Measurements from ENCODE around the gene FAM90A1.
"Not testable (repeated sequence)": the region's sequence is repeated elsewhere in the genome, so short reads cannot be mapped to it uniquely, and the experiment has no call there.

- TF ChIP-seq, protein P1, sequence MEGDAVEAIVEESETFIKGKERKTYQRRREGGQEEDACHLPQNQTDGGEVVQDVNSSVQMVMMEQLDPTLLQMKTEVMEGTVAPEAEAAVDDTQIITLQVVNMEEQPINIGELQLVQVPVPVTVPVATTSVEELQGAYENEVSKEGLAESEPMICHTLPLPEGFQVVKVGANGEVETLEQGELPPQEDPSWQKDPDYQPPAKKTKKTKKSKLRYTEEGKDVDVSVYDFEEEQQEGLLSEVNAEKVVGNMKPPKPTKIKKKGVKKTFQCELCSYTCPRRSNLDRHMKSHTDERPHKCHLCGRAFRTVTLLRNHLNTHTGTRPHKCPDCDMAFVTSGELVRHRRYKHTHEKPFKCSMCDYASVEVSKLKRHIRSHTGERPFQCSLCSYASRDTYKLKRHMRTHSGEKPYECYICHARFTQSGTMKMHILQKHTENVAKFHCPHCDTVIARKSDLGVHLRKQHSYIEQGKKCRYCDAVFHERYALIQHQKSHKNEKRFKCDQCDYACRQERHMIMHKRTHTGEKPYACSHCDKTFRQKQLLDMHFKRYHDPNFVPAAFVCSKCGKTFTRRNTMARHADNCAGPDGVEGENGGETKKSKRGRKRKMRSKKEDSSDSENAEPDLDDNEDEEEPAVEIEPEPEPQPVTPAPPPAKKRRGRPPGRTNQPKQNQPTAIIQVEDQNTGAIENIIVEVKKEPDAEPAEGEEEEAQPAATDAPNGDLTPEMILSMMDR (IDR thresholded peaks at IDR 0.05): not testable (repeated sequence)
- peak in 1 of 2 donors; percentile 46 for TF ChIP-seq POLR2A (IDR thresholded peaks at IDR 0.05)
- not testable (repeated sequence) for TF ChIP-seq POLR2AphosphoS5, EP300 (IDR thresholded peaks at IDR 0.05)
Observed at GRCh38 chr12:8243682-8244161, 16.3 kb upstream of the FAM90A1 start.

Measured in gastroesophageal sphincter (tissue), 3 donors.